Upper lobe of right lung (tissue), 1 donor: ENCODE data around the gene MBTPS1. TPM values are rescaled to one million over a fixed set of nuclear protein-coding genes. Genes with fewer than 3 reads are reported as not detected.

Experiments used
- ATAC-seq: fragments of 200-7000 bp; cut with Tn5 transposase; one replicate; pipeline ENCODE4 v1.9.1; 2020; ENCODE audit warnings: mild to moderate bottlenecking, moderate library complexity
- DNase-seq: peaks from one replicate; pipeline ENCODE4 v3.0.0-alpha.2; 2020
- H3K27ac ChIP-seq: fragments of 200-600 bp; one replicate; pipeline ENCODE4 v1.8.0; 2022
- H3K27me3 ChIP-seq: fragments of 200-600 bp; one replicate; pipeline ENCODE4 v1.8.0; 2022; ENCODE audit warnings: mild to moderate bottlenecking
- H3K36me3 ChIP-seq: fragments of 200-600 bp; one replicate; pipeline ENCODE4 v1.8.0; 2022
- H3K4me1 ChIP-seq: fragments of 200-600 bp; one replicate; pipeline ENCODE4 v1.8.0; 2022
- H3K4me3 ChIP-seq: fragments of 200-600 bp; one replicate; pipeline ENCODE4 v1.8.0; 2022; ENCODE audit warnings: mild to moderate bottlenecking
- H3K9me3 ChIP-seq: fragments of 200-600 bp; one replicate; pipeline ENCODE4 v1.8.0; 2022
- intact Hi-C: fragments of 100-400 bp; cut with DNase I; formaldehyde crosslinking; loops from one replicate; pipeline ENCODE4 v1.11.0; 2022
- total RNA-seq: library from RNA; stranded (reverse); fragmentation: NEBNext Ultra II Directional; extraction: Animal tissue kit (Norgen Biotek cat#: 25700); gene quantifications from one replicate; pipeline ENCODE4 v1.2.1, GENCODE V29; 2021
- TF ChIP-seq, protein P1 (sequence below): fragments of 200-600 bp; IDR thresholded peaks from one replicate; pipeline ENCODE4 v1.8.0; 2022; ENCODE audit warnings: antibody characterized with exemption
- donor health status: DM: no; HTN: yes; CAD: no; lungs with severe emphysema.

The MBTPS1 gene
- total RNA-seq, 1 donor from 2014 or later, result 97.5 TPM

DNA sequence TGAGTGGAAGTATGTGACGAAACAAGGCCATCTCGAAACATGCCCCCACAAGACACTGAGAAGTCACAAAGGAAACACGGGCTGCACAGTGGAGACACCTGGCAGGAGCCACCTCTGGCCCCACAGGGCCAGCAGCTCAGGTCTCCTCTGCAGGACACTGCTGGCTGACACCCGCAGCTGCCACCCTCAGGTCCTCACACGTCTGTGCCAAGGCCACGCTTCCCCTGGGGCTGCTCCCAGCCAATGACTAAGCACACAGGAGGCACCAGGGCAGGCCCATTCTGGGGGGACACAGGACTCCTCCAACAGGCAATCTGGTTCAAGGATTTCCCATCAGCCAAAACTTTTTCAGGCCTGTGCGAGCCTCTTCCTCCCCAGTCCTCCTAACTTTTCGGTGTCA, 36.4 kb downstream of the MBTPS1 start:
- no peaks in the 10 kb centered on the region for H3K27me3 ChIP-seq
- ATAC-seq, result no peak
- H3K9me3 ChIP-seq, result no peaks in the 10 kb centered on the region
- DNase-seq, result no peak
- intact Hi-C loops, result loop anchor here (10.0 kb wide), 1 partner anchor 104 kb away; the partner anchor contains the start of gene TAF1C
- no peak overlapping the region for H3K4me3 ChIP-seq
- peaks cover 6% of the 10 kb centered on the region for H3K4me1 ChIP-seq
- TF ChIP-seq, protein P1, sequence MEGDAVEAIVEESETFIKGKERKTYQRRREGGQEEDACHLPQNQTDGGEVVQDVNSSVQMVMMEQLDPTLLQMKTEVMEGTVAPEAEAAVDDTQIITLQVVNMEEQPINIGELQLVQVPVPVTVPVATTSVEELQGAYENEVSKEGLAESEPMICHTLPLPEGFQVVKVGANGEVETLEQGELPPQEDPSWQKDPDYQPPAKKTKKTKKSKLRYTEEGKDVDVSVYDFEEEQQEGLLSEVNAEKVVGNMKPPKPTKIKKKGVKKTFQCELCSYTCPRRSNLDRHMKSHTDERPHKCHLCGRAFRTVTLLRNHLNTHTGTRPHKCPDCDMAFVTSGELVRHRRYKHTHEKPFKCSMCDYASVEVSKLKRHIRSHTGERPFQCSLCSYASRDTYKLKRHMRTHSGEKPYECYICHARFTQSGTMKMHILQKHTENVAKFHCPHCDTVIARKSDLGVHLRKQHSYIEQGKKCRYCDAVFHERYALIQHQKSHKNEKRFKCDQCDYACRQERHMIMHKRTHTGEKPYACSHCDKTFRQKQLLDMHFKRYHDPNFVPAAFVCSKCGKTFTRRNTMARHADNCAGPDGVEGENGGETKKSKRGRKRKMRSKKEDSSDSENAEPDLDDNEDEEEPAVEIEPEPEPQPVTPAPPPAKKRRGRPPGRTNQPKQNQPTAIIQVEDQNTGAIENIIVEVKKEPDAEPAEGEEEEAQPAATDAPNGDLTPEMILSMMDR, result no peak
- H3K36me3 ChIP-seq, result peaks cover 88% of the 10 kb centered on the region
- no peak overlapping the region for H3K27ac ChIP-seq

DNA sequence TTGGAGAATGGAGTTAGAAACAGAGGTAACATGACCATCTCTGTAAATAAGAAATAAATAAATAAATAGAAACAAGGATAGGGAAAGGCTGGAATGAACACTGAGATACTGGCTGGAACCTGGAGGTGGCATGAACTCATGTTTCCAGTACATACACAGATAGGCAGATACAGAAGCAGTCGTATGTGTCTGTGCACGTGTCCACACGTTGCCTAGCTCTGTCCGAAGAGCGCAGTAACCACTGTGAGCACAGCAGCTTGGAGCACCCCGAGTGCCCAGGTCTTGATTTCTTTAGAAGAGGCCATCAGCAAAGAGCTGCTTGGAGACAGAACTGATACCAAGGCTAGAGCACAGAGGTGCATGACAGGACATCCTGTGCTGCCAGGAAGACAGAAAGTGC, 37.1 kb downstream of the MBTPS1 start:
- intact Hi-C loops, result loop anchor here (10.0 kb wide), 1 partner anchor 105 kb away; the partner anchor contains the start of gene TAF1C
- no peak for ATAC-seq
- H3K27me3 ChIP-seq, result no peaks in the 10 kb centered on the region
- peaks cover under 1% of the 10 kb centered on the region for H3K4me1 ChIP-seq
- H3K9me3 ChIP-seq, result no peaks in the 10 kb centered on the region
- peaks cover 95% of the 10 kb centered on the region for H3K36me3 ChIP-seq
- TF ChIP-seq, protein P1, result no peak
- H3K4me3 ChIP-seq, result no peak overlapping the region
- H3K27ac ChIP-seq, result no peak overlapping the region
- no peak for DNase-seq

DNA sequence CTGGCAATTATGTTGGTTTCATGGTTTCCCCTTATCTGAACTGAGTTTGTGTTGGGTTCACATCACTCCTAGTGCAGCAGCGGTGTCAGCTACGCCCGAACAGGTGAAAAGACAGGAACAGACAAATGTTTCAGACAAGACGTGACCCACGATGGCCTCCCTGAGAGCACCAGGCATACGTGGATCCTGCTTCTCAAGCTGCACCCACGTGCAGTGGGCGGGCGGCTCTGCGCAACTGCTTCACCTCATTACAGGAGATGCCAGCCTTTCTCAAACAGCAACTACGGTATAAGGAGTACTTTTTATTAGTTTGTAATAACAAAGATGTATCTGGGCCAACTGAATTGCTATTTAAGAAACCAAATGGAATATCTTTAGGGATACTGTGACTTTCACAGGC, 41.4 kb downstream of the MBTPS1 start:
- no peaks in the 10 kb centered on the region for H3K4me1 ChIP-seq
- no peaks in the 10 kb centered on the region for H3K27me3 ChIP-seq
- no peak for ATAC-seq
- no peak overlapping the region for H3K4me3 ChIP-seq
- H3K27ac ChIP-seq, result no peak overlapping the region
- TF ChIP-seq, protein P1, result no peak
- H3K36me3 ChIP-seq, result peaks cover 96% of the 10 kb centered on the region
- H3K9me3 ChIP-seq, result no peaks in the 10 kb centered on the region
- no peak for DNase-seq
- intact Hi-C loops, result no loop called here

DNA sequence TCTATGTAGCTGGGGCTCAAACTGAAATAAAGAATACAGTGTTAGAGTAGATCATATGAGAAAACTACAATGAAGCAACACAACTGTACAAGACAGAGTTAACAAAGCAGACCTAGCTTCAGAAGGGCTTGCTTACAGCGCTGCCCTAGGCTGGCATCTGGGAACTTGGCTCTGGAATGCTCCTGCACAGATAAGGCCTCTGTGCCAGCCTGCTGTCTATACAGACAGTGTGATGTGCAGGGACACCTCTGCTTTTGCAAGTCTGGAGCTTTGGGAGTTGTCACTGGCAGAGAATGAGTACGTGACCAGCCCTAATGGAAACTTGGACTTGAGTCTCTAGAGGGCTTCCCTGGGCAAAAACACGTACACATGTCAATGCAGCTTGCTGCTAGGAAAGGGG, 42.0 kb downstream of the MBTPS1 start:
- Histone ChIP-seq H3K4me1 (no peaks in the 10 kb centered on the region), H3K4me3 (no peak overlapping the region), H3K27ac (no peak overlapping the region), H3K9me3 (no peaks in the 10 kb centered on the region), H3K27me3 (no peaks in the 10 kb centered on the region), H3K36me3 (peaks cover 96% of the 10 kb centered on the region)
- DNase-seq, result no peak
- no peak for ATAC-seq
- TF ChIP-seq, protein P1, result no peak
- intact Hi-C loops, result no loop called here

DNA sequence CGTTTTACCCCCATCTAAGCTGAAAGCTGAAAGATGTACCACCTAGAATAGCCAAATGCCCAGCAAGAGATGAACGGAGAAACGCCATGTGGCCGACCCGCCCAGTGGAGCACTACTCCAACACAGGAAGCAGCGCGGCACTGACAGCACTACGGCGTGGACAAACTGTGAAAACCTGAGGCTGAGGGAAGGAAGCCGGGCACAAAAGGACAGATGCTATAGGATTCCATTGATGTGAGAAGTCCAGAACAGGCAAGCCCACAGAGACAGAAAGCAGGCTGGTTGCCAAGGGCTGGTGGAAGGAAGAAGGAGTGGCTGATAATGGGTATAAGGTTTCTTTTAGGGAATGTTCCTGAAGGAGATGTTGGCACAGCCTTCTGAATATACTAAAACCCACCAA, 44.7 kb downstream of the MBTPS1 start:
- H3K27me3 ChIP-seq, result no peaks in the 10 kb centered on the region
- DNase-seq, result no peak
- H3K4me3 ChIP-seq, result no peak overlapping the region
- intact Hi-C loops, result no loop called here
- TF ChIP-seq, protein P1, result no peak
- no peaks in the 10 kb centered on the region for H3K9me3 ChIP-seq
- no peak overlapping the region for H3K27ac ChIP-seq
- H3K4me1 ChIP-seq, result no peaks in the 10 kb centered on the region
- no peak for ATAC-seq
- peaks cover 98% of the 10 kb centered on the region for H3K36me3 ChIP-seq

DNA sequence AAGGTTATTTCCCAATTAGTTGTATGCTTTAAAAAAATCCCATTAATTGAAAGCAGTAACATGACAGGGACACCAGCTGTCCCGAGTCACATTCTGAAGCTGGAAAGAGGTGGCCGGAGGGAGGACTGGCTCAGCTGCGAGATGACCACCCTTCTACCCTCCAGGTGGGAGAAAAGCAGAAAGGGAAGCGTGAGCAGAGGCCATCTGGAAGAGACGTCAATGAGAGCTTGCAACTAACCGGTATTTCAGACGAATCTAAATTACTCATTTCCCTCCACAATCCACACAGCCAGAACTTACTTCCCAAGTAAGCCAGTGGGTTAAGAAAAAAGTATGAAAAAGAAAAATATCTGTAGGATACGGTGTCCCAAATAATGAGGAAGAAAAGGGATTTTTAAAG, 45.6 kb downstream of the MBTPS1 start:
- intact Hi-C loops, result no loop called here
- Histone ChIP-seq H3K4me3 (no peak overlapping the region), H3K36me3 (peaks cover 98% of the 10 kb centered on the region), H3K4me1 (no peaks in the 10 kb centered on the region), H3K27ac (no peak overlapping the region), H3K9me3 (no peaks in the 10 kb centered on the region), H3K27me3 (no peaks in the 10 kb centered on the region)
- TF ChIP-seq, protein P1, result no peak
- no peak for ATAC-seq
- no peak for DNase-seq
